ENCODE measurements around the gene RBM39. TPM values are rescaled to one million over a fixed set of nuclear protein-coding genes. Genes with fewer than 3 reads are reported as not detected.
"Not testable (repeated sequence)": the region's sequence is repeated elsewhere in the genome, so short reads cannot be mapped to it uniquely, and the experiment has no call there.

The RBM39 gene
- 256 TPM for total RNA-seq

DNA sequence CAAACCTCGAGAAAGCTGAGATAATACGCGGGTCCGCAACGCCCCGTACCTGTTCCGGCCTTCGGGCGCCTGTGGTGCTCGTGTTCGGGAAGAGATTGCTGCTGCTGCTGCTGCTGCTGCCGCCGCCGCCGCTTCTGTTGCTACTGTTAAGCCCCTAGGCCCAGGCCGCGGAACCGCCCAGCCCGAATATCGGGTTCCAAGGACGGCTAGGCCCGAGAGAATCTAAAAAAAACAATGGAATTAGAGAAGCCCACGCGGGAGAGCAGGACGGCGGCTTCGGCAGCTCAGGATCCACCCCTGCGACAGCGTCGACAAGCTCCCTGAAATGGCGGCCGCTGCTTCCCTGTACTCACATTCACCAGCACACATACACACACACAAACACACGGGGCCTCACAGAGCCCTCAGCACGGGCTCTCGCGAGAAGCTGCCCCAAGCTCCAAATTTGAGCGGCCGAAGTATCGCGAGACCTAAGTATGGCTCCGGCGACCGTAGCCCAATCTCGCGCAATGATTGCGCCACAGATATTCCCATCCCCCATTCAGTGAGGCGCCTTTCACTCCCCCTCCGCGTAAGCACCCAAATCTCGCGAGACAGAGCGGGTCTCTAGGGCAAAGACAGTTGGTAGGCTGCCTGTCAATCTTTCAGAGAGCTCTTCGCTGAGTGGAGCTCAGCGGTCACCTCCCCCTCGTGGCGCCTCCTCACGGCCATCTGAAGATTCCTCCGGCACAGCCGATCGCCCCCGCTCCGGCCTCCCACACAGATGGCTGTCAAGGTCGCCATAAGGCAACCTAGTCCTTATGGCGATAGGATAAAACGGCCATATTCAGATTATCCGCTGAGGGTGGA, at the start of gene RBM39:
TSS of gene RBM39 (minus strand) at position 369 of the 849 bp plus-strand sequence. CDS start 1,386 bp downstream, outside the sequence.
- peak; percentile 99 to 100 (median 100) for DNase-seq (ENCODE audit: low read depth in 2 of 3, low spot score in 2 of 3)

DNA sequence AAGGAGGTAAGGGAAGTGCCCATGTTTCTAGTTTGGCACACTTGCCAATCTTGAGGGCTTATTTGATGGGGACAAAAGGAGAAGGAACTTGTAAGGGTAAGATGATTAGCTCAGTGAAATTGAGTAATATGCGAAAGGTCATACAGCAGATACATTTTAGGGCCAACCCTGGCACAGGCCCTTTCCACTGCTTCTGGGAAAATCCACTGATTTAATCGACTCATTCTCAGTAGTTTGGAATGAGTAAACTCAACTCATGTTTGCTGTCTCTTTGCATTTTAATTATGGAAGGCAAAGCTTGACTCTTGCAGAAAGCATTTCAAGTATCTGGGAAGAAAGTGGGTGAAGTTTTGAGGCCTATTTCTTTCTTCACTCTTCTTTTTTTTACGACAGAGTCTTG, 49.8 kb upstream of the RBM39 start:
- no peak for DNase-seq (ENCODE audit: low read depth in 2 of 3, low spot score in 2 of 3)

DNA sequence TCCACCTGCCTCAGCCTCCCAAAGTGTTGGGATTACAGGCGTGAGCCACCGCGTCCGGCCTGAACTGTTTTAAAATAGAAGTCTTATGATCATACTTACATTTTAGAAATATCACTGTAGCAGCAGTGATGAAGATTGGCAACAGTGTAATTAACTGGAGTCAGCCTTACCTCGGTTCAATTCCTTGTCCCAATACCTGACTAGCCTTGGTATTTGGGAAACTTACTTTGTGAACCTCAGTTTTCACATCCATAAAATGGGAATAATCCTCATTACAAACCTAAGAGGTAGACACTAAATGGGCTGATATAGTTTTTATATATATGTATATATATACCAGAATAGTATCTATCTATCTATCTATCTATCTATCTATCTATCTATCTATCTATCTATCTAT, 49.0 kb upstream of the RBM39 start:
- DNase-seq (ENCODE audit: low read depth in 2 of 3, low spot score in 2 of 3) = no peak

DNA sequence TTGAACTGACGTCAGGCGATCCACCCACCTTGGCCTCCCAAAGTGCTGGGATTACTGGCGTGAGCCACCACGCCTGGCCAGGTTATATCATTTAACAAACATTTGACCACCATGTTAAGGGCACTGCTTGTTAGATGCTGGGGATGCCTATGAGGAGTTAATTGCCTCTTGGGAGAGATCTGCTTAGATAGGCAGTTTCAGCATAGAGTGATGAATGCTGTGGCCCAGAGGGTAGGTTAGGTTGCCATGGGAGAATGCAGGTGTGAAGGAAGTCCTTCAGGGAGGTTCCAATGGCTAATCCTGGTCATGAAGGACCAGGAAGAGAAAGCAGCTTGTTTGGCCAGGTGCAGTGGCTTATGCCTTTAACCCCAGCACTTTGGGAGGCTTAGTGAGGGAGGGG, 46.7 kb upstream of the RBM39 start:
- DNase-seq (ENCODE audit: low read depth in 2 of 3, low spot score in 2 of 3) = no peak

DNA sequence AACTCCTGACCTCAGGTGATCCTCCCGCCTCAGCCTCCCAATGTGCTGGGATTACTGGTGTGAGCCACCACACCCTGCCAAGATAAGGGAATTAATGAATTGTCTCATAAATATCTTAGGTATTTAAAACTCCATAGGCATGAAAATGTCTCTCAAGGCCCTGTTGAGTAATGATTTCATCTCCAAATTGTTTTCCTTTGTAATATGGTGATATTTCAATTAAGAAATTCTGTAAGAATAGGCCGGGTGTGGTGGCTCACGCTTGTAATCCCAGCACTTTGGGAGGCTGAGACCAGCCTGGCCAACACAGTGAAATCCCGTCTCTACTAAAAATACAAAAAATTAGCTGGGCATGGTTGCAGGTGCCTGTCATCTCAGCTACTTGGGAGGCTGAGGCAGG, 43.5 kb upstream of the RBM39 start:
- not testable (repeated sequence) for DNase-seq (ENCODE audit: low read depth in 2 of 3, low spot score in 2 of 3)

DNA sequence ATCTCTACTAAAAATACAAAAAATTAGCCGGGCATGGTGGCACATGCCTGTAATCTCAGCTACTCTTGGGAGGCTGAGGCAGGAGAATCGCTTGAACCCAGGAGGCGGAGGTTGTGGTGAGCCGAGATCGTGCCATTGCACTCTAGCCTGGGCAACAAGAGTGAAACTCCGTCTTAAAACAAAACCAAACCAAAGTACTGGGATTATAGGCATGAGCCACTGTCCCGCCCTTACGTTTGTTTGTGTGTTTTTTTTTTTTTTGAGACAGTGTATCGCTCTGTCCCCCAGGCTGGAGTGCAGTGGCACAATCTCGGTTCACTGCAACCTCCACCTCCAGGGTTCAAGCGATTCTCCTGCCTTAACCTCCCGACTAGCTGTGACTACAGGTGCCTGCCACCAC, 41.8 kb upstream of the RBM39 start:
- DNase-seq (ENCODE audit: low read depth in 2 of 3, low spot score in 2 of 3) = not testable (repeated sequence)

DNA sequence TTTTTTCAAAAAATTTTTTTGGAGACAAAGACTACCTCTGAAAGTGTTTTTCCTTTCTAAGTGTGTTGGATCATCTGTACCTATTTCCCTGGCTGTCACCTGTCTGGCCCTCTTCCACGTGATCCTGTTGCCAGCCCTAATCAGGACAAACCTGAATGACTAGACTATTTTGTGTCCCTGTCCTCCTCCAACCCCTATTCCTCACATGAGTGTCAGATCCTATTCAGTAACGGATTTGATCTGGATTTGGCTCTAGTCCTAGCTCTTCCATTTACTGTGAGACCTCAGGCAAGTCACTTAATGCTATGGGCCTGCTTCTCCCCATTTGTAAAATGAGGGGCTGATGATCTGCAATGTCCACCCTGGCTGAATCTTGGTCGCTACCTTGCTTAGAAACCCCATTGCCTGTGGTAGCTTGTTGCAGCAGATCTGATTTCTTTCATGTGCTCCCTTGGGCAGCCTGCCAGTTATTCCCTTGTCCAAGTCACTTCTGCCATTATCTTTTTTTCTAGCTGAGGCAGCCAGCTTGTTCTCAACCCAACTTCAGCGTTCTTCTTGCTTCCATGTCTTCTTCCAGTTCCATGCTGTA, 34.5 kb upstream of the RBM39 start:
- DNase-seq (ENCODE audit: low read depth in 2 of 3, low spot score in 2 of 3) = peak in 1 of 3 donors; percentile 12

DNA sequence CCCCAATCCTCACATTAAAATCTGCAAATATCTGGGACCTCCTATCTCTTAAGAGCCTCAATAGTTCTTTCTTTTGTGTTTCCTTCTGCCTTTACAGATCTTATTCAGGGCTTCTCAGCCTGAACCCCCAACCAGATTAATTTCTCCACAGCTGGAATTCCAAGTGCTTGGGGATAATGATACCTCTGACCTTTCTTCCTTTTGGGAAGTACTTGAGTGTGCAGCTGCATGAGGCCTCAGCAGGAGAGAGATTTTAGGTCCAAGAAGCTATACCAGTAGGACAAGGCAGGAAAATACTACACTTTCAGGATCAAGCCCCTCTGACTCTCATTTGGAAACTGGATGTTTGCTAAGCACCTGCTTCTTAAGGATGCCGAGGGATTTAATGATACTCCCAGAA, 32.3 kb upstream of the RBM39 start:
- DNase-seq (ENCODE audit: low read depth in 2 of 3, low spot score in 2 of 3) = no peak

DNA sequence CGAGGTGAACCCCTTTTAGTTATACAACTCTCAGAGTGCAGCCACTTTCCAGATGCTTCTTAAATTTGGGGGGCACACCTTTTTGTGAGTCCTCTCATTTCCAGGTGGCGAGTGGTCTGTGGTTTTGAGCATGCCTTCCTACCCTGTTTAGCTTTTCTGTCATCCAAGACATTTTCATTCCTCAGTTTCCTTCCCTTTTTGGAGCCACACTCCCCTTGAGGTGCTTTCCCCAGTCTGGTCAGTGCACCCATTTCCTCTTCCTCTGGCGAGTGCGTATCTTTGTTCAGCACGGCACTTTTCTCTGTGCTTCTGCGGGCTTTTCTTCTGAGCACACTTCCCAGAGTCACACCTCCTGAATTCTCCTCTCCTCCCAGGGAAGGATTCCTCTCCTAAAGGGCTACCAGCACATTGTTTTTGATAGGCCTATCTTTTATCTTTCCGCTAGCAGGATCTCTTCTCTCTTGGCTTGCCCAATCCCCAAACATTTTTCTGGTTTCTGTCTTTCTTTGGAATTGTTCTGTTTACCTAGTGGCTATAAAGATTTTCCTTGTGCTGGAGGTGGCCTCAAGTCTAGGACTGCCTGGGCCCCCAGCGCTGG, 31.2 kb upstream of the RBM39 start:
- peak in 2 of 3 donors; percentile 58 to 63 for DNase-seq (ENCODE audit: low read depth in 2 of 3, low spot score in 2 of 3)

DNA sequence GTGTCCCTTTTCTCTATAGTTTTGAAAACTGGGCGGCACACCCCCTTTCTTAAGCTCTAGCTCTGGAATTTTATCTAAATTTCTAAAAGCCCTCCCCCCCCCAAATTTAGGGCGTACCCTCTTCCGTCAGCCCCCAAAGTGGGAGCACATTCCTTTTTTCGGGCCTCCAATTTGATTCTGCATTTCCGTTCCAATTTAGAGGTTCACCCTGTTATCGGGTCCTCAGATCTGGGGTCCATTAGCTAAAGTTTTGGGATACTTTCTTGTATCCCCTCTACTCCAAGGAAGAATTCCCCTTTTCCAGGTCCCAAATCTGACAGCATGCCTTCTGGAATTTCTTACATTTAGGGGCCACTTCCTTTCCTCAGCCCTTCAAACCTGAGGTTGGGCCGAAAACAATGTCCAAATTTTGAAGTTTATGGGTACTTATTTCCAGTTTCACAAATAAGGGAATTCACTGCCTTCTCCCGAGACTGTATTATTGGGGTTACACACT, 30.6 kb upstream of the RBM39 start:
- no peak for DNase-seq (ENCODE audit: low read depth in 2 of 3, low spot score in 2 of 3)

DNA sequence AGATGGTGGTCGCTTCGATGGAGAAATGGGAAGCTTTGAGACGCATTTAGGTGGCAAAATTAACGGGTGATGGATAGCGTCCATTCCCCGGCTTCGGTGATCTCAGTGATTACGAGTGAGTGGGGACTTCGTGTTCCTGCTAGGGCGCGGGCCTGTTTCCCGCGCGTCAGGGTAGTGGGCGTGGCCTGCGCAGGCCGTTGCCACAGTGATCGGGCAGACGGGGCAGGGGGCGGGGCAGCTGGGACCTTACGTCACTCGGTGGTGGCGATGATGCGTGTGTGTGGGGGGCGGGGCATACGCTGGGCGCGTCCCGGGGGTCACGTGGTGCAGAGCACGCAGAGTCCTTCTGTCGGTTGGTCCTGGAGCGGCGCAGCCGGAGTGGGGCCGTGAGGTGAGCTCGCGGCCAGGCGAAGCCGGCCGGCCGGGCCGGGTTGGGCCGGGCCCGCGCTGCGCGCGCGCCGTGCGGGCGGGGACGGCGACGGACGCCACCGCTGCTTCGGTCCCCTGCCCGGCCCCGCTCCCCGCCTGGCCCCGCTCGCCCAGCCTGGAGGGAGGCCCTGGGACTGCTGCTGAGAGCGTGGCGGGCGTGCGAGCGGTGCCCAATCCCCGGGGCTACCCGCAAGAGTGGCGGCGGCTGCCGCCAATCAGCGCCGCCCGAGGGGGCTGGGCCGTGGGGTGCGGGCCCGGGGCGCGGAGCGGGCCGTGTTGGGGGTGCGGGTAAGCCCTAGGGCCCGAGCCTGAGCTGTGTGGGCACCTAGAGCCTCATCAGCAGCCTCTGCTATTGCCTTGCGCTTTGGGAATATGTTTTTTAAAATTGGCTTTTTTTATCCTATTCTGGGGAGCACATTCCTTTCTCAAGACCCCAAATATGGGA, 29.9 kb upstream of the RBM39 start, which contains the start of gene PHF20:
TSS of gene PHF20 (plus strand) at position 327 of the 874 bp plus-strand sequence. CDS start 29,508 bp downstream, outside the sequence.
- DNase-seq (ENCODE audit: low read depth in 2 of 3, low spot score in 2 of 3) = peak; percentile 98 to 99 (median 98)

DNA sequence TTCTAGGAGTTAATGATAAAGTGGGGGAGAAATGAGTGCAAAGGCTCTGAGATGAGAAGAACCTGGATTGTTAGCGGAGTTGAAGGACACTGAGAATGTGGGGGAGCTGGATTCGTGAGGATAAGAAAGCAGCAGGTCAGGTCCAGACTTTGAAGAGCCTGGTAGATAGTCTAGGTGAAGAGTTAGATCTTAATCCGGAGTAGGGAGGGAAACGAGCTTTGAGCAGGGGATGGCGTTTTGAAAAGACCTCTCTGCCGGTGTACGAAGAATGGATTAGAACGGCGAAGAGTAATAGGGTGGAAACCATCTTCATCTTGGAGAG, 29.3 kb upstream of the RBM39 start:
- DNase-seq (ENCODE audit: low read depth in 2 of 3, low spot score in 2 of 3) = no peak

DNA sequence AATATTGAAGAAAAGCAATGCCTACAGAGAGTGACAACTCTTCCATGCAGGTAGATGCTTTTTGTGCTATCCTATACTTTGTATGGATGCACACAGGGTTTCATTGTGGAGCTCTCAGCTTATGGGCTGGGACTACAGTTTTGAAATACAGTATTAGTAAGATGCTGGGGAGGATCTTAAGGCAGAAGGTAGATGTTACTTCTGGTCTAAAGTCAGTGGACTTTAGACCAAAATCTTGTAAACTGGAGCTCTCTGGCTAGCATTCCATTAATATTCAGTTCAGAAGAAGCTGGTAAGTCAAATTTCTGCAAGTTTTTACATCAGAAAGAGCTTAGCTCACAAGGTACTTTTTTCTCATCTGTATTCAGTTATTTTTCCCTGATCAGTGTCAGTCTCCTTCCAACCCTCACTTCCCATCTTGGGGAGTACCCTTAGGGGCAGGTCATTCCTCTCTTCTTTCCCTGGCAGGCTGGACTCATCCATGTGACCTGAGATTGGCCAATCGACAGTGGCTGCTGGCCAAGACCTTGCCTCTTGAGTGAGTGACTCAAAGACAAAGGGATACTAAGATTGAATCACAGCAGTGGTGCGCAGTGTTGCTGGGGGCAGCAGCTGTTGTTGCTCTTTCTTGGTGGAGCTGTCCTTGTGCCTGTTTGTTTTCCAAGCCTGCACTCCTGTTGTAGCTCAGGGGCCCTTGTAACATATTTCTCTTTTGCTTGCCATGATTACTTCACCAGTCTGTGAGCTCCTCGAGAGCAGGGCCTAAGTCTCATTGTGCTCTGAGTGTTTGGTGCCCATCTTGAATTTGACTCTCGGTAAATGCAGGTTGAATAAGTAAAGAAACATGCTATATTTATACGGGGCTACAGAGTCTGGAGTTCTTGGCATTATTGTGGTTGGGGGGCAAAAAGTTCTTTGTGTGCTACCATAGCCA, 26.9 kb upstream of the RBM39 start:
- peak in 2 of 3 donors; percentile 33 to 41 for DNase-seq (ENCODE audit: low read depth in 2 of 3, low spot score in 2 of 3)

DNA sequence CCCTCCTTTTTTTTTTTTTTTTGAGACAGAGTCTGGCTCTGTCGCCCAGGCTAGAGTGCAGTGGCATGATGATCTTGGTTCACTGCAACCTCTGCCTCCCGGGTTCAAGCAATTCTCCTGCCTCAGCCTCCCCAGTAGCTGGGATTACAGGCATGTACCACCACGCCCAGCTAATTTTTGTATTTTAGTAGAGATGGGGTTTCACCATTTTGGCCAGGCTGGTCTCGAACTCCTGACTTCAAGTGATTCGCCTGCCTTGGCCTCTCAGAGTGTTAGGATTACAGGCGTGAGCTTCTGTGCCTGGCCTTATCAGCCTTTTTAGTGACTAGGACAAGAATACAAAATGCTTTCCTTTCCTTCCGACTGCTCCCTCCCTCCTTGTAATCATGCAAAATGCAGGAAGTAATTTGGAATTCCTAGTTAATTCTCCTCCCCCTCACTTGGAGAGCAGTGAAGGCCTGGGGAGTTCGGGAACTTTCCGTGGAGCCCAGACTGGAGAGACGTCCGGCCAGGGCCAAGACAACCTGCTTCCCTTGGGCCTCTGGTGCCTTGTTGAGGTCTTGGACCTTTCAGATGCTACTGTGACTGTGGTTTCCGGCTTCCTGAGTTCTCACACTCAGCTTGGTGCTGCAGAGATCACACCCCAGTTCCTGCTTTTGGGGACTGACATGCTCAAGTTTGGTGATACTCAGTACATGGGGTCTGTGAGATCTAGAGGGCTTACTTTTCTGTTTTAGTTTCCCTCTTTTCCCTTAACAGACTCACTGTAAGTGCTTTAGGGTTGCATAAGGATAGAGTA, 25.8 kb upstream of the RBM39 start:
- DNase-seq (ENCODE audit: low read depth in 2 of 3, low spot score in 2 of 3) = peak; percentile 48 to 93 (median 90)

DNA sequence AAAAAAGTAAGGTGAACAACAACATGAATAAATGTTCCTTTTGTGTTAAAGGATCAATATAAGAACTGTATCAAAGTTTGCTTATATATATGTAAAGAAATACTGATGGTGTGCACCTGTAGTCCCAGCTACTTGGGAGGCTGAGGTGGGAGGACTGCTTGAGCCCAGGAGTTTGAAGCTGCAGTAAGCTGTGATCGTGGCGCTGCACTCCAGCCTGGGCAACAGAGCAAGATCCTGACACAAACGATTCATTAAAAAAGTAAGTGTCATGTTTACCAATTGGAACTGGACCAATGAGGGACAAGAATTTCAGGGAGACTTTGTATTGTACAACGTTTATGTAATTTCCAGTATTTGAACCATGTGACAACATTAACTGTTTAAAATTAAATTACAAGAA, 24.8 kb upstream of the RBM39 start:
- no peak for DNase-seq (ENCODE audit: low read depth in 2 of 3, low spot score in 2 of 3)

DNA sequence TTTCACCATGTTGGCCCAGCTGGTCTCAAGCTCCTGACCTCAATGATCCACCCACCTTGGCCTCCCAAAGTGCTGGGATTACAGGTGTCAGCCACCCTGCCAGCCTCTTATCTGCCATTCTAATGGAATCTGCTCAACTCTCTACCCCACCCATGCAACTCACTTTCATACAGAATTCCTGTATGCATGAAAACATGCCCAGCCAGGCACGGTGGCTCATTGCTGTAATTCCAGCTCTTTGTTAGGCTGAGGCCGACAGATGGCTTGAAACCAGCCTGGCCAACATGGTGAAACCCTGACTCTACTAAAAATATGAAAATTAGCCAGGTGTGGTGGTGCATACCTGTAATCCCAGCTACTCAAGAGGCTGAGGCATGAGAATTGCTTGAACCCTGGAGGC, 22.9 kb upstream of the RBM39 start:
- not testable (repeated sequence) for DNase-seq (ENCODE audit: low read depth in 2 of 3, low spot score in 2 of 3)

DNA sequence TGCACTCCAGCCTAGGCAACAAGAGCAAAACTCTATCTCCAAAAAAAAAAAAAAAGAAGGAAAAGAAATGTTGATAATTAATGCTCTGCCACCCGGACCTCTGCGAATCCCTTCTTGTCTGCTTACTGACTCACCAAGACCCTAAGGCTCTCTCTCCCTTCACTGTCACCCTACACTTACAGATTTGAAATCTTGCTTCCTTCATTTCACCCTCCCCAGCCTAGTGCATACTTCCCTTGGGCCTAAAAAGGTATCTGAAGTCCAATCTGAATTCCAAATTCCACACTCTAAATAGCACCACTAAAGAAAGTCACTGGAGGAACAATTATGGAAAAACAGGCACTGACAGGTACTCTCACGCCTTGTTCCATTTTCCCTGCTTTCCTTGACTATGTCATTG, 20.4 kb upstream of the RBM39 start:
- DNase-seq (ENCODE audit: low read depth in 2 of 3, low spot score in 2 of 3) = no peak

DNA sequence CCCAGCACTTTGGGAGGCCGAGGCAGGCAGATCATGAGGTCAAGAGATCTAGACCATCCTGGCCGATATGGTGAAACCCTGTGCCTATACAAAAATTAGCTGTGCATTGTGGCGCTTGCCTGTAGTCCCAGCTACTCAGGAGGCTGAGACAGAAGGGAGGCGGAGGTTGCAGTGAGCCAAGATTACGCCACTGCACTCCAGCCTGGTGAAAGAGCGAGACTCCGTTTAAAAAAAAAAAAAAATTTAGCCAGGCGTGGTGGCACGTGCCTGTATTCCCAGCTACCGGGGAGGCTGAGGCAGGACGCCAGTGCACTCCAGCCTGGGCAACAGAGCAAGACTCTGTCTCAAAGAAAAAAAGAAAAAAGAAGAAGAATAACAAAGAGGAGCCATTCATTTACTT, 19.5 kb upstream of the RBM39 start:
- DNase-seq (ENCODE audit: low read depth in 2 of 3, low spot score in 2 of 3) = not testable (repeated sequence)
